Stimulated activated CD4-positive, alpha-beta T cell treated with anti-CD3 and anti-CD28 coated beads, Interleukin-15, amount 100 ng/mL, for 48 hours (primary cell): ENCODE data around the gene ASCL1.
A peak's percentile ranks its signal among the peaks of the same experiment; 100 is the strongest.

Experiments
- DNase-seq, 2 donors: peaks; one replicate each; pipeline ENCODE4 v3.0.0-alpha.2; 2020; ENCODE audit warnings: low read depth in 2 of 2

Gene ASCL1

DNA sequence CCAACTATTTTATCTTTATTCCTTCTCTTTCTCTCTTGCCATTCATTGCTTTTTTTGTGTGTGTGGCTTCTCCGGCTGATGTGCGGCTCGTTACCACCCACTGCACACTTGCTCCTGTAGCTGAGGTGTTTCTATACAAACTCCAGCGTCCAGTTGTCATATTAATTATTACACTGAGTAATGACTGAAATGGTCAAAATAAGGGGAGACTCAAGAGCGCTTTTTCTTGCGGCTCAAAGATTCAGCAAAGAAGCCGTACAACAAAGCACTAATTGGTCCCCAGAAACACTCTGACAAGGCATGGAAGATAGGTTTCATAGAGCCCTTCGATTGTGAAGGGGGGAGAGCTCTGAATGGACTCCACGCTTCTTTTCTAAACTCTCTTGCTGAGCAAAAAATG is 5.6 kb upstream of the ASCL1 start:
- no peak for DNase-seq

- DNase-seq, result no peak
Observed at GRCh38 chr12:102953221-102953620, 4.3 kb upstream of the ASCL1 start.

GRCh38 chr12:102954134-102954533 is 3.3 kb upstream of the ASCL1 start:
- no peak for DNase-seq

DNA sequence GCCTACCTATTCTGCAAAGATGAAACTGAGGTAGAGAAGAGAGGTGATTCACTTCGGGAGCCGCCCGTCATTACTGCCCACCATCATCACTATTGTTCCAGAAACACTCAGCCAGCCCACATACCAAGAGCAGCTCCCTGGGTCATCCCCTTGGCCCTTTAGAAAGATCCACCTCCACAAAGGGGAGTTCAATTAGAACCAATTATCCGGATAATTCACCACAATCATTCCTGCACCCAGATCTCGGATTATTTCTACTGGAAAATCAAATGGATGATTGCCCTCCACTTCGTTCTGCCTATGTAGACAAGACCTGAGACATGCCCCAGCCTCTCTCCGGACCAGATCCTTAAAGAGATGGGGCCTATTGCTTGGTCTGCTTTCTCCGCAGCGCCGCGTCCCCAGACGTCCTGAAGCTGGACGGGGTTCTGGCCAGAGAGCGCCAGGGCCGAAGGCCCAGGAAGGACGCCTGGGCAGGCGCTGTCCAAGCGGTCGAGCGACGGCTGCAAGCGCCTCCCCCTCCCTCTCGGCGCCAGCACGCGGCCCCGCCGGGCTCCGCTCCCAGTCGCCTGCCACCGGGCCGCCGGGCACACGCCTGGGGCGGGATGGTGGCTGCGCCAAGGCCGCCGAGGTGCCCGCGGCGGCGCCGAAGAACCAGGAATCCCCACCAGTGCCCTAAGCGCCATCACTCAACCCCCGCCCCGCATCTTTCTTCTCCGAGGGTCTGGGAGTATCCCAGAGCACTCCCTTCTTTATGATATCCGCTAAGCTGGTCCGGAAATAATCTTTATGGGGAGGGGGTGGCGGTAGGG is 1.3 kb upstream of the ASCL1 start:
- DNase-seq, result no peak

DNA sequence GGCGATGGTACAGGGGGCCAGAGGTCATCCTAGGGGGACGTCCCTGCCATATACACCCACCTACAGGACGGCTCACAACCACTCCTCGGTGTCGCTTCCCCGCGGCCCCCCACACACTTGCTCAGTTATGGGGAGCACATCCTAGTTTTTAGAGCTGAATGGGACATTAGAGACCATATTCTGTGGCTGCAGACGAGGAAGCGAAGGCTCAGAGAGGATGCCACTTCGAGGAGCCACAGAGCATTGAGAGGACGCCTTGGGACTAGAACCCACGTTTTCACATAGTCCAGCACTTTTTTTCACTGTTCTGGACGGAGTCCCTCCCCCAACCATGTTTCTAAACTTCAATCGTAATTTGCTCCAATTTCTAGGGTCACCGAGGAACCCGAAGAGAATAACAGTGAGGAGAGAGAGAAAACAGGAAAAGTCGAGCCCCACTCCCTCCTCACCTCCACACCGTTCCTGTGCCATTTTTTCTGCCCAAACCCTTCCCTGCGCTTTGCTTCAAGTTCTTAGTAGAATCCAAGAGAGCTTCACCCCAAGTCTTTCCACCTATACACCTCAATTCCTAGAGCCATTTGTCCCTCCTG is 641 bp upstream of the ASCL1 start:
- DNase-seq, result no peak

GRCh38 chr12:102958073-102958829 is 777 bp downstream of the ASCL1 start:
- DNase-seq, result peak in 1 of 2 donors; percentile 19

DNA sequence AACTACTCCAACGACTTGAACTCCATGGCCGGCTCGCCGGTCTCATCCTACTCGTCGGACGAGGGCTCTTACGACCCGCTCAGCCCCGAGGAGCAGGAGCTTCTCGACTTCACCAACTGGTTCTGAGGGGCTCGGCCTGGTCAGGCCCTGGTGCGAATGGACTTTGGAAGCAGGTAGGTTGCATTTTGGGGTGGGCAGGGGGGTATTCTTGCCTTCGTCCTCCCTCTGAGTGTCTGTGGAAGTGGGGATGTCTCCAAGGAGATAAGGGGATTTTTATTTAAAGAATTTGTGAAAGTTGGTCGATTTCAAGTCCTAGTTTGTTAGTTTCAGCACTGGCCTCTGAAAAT is 1.3 kb downstream of the ASCL1 start:
- DNase-seq, result no peak

DNA sequence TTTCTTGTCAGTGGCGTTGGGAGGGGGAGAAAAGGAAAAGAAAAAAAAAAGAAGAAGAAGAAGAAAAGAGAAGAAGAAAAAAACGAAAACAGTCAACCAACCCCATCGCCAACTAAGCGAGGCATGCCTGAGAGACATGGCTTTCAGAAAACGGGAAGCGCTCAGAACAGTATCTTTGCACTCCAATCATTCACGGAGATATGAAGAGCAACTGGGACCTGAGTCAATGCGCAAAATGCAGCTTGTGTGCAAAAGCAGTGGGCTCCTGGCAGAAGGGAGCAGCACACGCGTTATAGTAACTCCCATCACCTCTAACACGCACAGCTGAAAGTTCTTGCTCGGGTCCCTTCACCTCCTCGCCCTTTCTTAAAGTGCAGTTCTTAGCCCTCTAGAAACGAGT is 1.9 kb downstream of the ASCL1 start:
- DNase-seq, result no peak

GRCh38 chr12:102960766-102961465 is 3.4 kb downstream of the ASCL1 start:
- no peak for DNase-seq

DNA sequence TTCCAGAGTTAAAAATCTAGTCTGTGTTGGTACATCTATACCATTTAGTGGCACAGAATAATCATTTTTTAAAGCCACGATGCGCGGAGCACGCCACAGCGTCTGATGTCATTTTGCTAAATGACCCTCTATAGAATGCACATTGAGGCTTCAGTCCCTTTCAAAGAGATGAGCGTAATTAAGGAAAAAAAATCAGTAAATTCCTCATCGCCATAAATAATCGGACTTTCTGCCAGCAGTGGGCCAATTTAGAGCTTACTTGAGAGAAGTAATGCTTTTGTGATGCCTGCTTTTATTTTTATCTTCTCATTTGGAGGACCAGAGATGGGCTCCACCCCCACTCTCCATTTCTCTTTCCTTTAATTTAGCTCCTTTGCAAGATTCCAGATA is 4.0 kb downstream of the ASCL1 start:
- no peak for DNase-seq

DNA sequence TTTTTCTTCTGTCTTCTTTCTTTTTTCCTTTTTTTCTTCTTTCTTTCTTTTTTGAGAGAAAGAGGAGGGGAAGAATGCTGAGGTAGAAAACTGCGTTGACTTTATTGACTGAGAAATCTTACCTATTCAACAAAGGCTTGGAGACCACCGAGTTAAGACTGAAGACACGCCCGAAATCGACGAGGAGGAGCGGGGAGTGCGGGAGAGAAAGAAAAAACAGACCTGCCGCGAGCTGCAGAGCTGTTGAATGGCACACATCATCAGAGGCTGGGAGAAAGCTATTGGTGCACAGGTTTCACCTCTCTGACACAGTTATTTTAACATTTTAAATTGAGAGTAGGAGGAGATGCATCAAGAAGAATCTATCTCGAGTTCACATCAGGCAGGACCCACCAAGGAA is 5.1 kb downstream of the ASCL1 start:
- no peak for DNase-seq

GRCh38 chr12:102962986-102963385 is 5.5 kb downstream of the ASCL1 start:
- DNase-seq, result no peak

GRCh38 chr12:102963796-102964195 is 6.3 kb downstream of the ASCL1 start:
- no peak for DNase-seq

GRCh38 chr12:102964872-102965271 is 7.4 kb downstream of the ASCL1 start:
- DNase-seq, result no peak

GRCh38 chr12:102965281-102966155 is 8.0 kb downstream of the ASCL1 start:
- DNase-seq, result no peak

- no peak for DNase-seq
Observed at GRCh38 chr12:102966200-102966863, 8.9 kb downstream of the ASCL1 start.

GRCh38 chr12:102970780-102971179 is 13.3 kb downstream of the ASCL1 start:
- DNase-seq, result no peak

DNA sequence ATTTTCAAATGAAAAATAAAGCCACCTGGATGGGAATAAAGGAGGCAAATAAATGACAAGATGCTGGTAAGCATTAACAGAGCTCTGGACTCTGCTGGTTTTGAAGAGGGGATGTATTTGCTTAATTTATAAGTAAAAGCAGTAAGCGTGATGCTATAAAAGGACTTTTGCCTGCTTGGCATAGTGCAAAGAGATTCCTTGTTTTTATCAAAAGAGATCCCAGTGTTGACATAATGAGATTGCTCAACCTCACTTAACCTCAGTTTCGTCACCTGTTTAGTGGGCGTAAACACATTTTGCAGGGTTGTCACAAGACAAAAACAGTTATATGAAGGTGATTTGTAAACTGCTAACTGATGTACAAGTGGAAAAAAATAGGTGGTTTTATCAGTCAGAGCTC is 13.8 kb downstream of the ASCL1 start:
- no peak for DNase-seq

DNA sequence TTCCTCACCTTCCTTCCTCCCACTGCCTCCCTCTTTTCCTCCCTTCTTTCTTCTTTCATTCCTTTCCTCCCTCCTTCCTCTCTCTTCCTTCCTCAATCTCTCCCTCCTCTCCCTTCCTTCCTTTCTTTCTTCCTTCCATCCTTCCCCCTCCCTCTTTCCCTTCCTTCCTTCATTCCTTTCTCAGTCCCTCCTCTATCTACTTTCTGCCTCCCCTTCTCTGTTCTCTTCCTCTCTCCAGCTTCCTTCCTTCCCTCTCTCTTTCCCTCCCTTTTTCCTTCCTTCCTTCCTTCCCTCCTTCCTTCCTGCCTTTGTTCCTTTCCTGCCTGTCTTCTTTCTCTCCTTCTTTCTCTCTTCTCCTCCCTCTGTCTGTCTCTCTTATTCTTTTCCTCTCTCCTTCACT is 16.1 kb downstream of the ASCL1 start:
- no peak for DNase-seq

GRCh38 chr12:102976609-102977280 is 19.3 kb downstream of the ASCL1 start:
- DNase-seq, result no peak
